Measurements from ENCODE around the gene ARL5A.

Gene ARL5A

DNA sequence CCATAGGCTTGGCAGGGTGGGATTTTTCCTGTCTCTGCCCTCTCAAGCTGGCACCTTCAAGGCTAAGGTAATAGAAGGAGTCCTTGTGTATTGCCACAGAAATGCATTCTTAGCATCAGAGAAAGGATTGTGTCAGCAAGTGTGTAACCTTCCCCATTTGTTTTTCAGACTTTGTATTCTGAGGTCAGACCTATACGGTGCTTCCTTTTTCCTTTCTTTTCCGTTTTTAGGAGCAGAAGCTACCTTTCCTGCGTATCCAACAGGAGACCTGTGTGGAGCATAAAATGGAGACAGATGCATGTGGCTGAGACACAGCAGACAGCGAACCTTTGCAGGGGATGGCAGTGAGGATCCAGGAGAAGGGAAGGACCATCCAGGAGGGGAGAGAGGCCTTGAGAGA lies 46.6 kb downstream of the ARL5A start:
- TF ChIP-seq, protein P1, sequence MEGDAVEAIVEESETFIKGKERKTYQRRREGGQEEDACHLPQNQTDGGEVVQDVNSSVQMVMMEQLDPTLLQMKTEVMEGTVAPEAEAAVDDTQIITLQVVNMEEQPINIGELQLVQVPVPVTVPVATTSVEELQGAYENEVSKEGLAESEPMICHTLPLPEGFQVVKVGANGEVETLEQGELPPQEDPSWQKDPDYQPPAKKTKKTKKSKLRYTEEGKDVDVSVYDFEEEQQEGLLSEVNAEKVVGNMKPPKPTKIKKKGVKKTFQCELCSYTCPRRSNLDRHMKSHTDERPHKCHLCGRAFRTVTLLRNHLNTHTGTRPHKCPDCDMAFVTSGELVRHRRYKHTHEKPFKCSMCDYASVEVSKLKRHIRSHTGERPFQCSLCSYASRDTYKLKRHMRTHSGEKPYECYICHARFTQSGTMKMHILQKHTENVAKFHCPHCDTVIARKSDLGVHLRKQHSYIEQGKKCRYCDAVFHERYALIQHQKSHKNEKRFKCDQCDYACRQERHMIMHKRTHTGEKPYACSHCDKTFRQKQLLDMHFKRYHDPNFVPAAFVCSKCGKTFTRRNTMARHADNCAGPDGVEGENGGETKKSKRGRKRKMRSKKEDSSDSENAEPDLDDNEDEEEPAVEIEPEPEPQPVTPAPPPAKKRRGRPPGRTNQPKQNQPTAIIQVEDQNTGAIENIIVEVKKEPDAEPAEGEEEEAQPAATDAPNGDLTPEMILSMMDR (IDR thresholded peaks at IDR 0.05): no peak

DNA sequence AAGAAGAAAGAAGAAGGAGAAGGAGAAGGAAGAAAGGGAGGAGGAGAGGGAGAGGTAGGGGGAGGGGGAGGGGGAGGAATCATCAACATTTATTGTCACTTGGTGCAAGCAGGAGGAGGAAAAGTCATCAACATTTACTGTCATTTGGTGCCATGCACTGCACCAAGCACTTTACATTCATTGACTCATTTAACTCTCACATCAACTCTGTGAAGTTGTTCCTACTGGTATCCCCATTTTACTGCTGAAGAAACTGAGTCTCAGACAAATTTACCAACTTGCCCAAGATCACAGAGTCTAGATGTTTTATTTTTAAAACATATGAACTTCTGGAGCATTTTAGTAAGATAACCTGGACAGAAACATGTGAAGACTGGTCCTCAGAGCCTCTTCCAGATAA lies 47.3 kb downstream of the ARL5A start:
- TF ChIP-seq, protein P1 (IDR thresholded peaks at IDR 0.05): no peak

DNA sequence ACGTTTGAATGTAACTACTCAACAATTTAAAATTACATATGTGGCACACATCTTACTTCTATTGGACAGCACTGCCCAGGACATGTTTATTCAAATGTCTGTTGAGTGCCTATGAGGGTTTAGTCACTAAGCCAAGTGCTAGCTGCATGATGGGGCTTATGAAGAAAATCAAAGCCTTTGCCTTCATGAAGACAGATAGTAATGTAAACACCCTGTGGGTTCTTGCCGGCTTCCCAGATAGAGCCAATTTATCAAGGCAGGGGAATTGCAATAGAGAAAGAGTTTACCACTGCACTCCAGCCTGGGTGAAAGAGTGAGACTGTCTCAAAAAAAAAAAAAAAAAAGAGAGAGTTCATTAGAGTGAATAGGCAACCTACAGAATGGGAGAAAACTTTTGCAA lies 50.3 kb downstream of the ARL5A start:
- TF ChIP-seq, protein P1 (IDR thresholded peaks at IDR 0.05): no peak

DNA sequence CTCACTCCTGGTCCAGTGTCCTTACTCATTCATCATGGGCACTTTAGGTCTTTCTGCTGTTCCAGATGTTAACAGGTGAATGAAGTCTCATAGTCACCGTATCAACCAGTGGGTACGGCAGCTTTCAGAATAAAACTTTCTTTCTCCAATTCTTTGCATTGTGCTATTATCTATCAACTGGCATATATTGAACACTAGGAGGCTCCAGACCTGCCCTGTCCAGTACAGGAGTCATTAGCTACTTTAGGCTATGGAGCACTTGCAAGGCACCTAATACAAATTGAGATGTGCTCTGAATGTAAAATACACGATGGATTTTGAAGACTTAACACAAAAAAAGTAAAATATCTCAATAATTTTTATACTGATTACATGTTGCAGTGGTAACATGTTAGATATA lies 50.7 kb downstream of the ARL5A start:
- TF ChIP-seq, protein P1 (IDR thresholded peaks at IDR 0.05): no peak

DNA sequence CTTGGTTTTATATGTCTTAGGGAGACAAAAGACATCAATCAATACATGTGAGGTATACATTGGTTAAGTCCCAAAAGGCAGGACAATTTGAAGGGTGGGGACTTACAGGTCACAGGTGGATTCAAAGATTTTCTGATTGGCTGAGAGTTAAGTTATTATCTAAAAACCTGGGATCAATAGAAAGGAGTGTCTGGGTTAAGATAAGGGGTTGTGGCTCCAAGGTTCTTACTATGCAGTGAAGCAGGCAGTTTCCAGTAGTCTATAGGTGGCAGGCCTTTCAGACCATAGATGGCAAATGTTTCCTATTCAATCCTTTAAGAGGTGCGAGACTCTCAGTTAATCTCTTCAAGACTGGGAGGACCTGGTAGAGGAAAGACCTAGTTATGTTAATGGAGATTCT lies 51.9 kb downstream of the ARL5A start:
- TF ChIP-seq, protein P1 (IDR thresholded peaks at IDR 0.05): no peak

DNA sequence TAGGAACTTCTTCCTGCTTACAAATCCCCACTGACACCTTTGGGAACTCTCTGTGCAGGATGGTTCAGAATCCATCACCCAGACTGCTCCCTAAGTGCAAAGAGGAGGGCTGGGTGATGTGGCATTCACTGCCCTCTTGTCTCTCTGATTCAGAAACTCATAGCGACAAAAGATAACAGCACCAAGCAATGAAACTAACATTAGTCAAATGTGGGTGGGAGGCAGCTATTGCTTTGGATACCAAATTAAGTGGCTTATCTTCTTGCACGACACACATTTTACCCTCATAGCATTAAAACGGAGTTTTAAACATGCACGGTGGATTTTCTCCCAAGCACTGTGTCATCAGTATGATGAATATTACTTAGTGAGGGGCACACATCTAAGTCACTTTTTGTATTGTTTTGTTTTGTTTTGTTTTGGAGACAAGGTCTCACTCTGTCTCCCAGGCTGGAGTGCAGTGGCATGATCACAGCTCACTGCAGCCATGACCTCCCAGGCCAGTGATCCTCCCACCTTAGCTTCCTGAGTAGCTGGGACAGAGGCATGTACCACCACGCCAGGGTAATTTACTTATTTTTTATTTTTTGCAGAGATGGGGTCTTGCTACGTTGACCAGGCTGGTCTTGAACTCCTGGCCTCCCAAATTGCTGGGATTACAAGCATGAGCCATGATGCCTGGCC lies 53.0 kb downstream of the ARL5A start:
- TF ChIP-seq, protein P1 (IDR thresholded peaks at IDR 0.05): no peak

DNA sequence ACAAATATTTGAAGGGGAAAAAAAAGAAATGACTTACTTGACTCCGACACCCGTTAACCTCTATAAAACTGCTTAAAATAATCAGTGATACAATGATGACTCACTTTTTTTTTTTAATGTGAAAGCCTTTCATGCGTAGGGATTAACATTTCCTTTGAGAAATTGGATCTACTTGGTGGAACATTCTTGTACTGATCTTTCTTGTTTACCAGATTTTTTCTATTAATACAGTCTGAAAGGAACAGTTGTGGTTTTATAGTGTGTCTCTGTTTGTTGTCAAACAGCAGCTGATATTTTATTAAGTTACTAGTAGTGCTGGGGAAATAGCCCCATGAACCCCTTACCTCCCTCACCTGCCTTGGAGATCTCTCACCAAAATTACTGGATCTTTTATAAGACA lies 53.7 kb downstream of the ARL5A start:
- TF ChIP-seq, protein P1 (IDR thresholded peaks at IDR 0.05): no peak

All from LNCAP (cell line).